H1 (cell line): ENCODE measurements around the gene ABL1. TPM values are rescaled to one million over a fixed set of nuclear protein-coding genes. Genes with fewer than 3 reads are reported as not detected.

ENCODE experiments used
- CTCF ChIA-PET: fragments of 300-600 bp; sonication (Branson Sonifier 250); formaldehyde crosslinking; loops from one replicate; lab custom pipeline; 2021; ENCODE audit not compliant: partially characterized antibody; lab: Charles Lee
- POLR2A ChIA-PET: fragments of 300-600 bp; sonication (Branson Sonifier 250); formaldehyde crosslinking; loops from one replicate; lab custom pipeline; 2021; ENCODE audit warnings: inconsistent platforms; ENCODE audit not compliant: partially characterized antibody; lab: Charles Lee
- DNase-seq, 2 experiments: peaks; one replicate each; pipeline versions ENCODE4 v3.0.0 to v3.0.0-alpha.2; 2010 to 2022; ENCODE audit warnings: low spot score in 2 of 2, low read depth in 1 of 2, mixed read lengths in 1 of 2
- FAIRE-seq: peaks from 2 replicates; lab custom pipeline; 2011; peaks lifted over from hg19 to GRCh38; lab: Jason Lieb, UNC
- H2AFZ ChIP-seq: 2 replicates; pipeline ENCODE4 v1.8.1; 2012; ENCODE audit warnings: low read length, inconsistent platforms
- H2AK5ac ChIP-seq: 2 replicates; pipeline ENCODE4 v1.6.1; 2013; ENCODE audit warnings: low read depth, low read length
- H2BK120ac ChIP-seq: replicated peaks from 2 replicates; pipeline ENCODE3; 2013; ENCODE audit warnings: low read depth, low read length, inconsistent platforms
- H2BK12ac ChIP-seq: 2 replicates; pipeline ENCODE4 v1.6.1; 2013; ENCODE audit warnings: low read depth, low read length
- H2BK15ac ChIP-seq: 2 replicates; pipeline ENCODE4 v1.6.1; 2013; ENCODE audit warnings: low read length
- H2BK20ac ChIP-seq: 2 replicates; pipeline ENCODE4 v1.6.1; 2013; ENCODE audit warnings: low read length
- H2BK5ac ChIP-seq: 2 replicates; pipeline ENCODE4 v1.6.1; 2013; ENCODE audit warnings: low read depth, low read length
- H3K14ac ChIP-seq: 2 replicates; pipeline ENCODE4 v1.6.1; 2013; ENCODE audit warnings: inconsistent platforms; ENCODE audit not compliant: insufficient read length
- H3K18ac ChIP-seq: 2 replicates; pipeline ENCODE4 v1.6.1; 2013; ENCODE audit warnings: low read length; ENCODE audit errors: extremely low read depth
- H3K23ac ChIP-seq: 2 replicates; pipeline ENCODE4 v1.6.1; 2013; ENCODE audit warnings: inconsistent platforms; ENCODE audit not compliant: insufficient read length
- H3K23me2 ChIP-seq: 2 replicates; pipeline ENCODE4 v1.6.1; 2013; ENCODE audit warnings: low read depth, low read length
- H3K27ac ChIP-seq: 2 replicates; pipeline ENCODE4 v1.6.1; 2011; ENCODE audit warnings: low read depth, low read length, inconsistent platforms
- H3K27me3 ChIP-seq, 4 experiments: replicated peaks in 1 of 4; 1 replicate in 1 of 4; 2 replicates in 3 of 4; pipeline versions ENCODE4 v1.6.1 to v1.8.1; 2011 to 2013; ENCODE audit warnings: low read length in 3 of 4, mild to moderate bottlenecking in 3 of 4, inconsistent platforms in 2 of 4, mixed read lengths in 2 of 4, moderate library complexity in 1 of 4; ENCODE audit not compliant: control insufficient read depth in 3 of 4, insufficient read depth in 3 of 4; ENCODE audit errors: extremely low read depth in 1 of 4
- H3K36me3 ChIP-seq, 4 experiments: 2 replicates each; pipeline versions ENCODE4 v1.6.1 to v1.8.1; 2011 to 2013; ENCODE audit warnings: mild to moderate bottlenecking in 4 of 4, low read length in 3 of 4, moderate library complexity in 2 of 4, control low read depth in 1 of 4, inconsistent platforms in 1 of 4; ENCODE audit not compliant: insufficient read depth in 4 of 4, control insufficient read depth in 2 of 4
- H3K4ac ChIP-seq: replicated peaks from 2 replicates; pipeline ENCODE3; 2013; ENCODE audit warnings: low read length, low read depth, mixed read lengths, inconsistent platforms; ENCODE audit not compliant: insufficient read length
- H3K4me1 ChIP-seq, 4 experiments: replicated peaks in 1 of 4; 1 replicate in 1 of 4; 2 replicates in 3 of 4; pipeline versions ENCODE4 v1.6.1 to v1.8.1; 2011 to 2013; ENCODE audit warnings: low read length in 3 of 4, inconsistent platforms in 2 of 4, mixed read lengths in 1 of 4; ENCODE audit not compliant: insufficient read depth in 4 of 4, control insufficient read depth in 3 of 4
- H3K4me2 ChIP-seq, 2 experiments: 2 replicates each; pipeline versions ENCODE4 v1.6.1 to v1.8.1; 2011 to 2013; ENCODE audit warnings: low read depth in 2 of 2, low read length in 2 of 2, control low read depth in 1 of 2, inconsistent platforms in 1 of 2, mild to moderate bottlenecking in 1 of 2; ENCODE audit not compliant: insufficient read depth in 1 of 2
- H3K4me3 ChIP-seq, 4 experiments: fragments of 200-600, 300-600 bp in 1 of 4; sonication (generic), shearing (Covaris generic), sonication (Bioruptor Twin) in 1 of 4; 2 replicates each; pipeline versions ENCODE4 v1.5.1 to v1.8.1; 2011 to 2016; ENCODE audit warnings: low read length in 4 of 4, low read depth in 3 of 4, control low read depth in 2 of 4, inconsistent platforms in 2 of 4, mild to moderate bottlenecking in 2 of 4, mixed read lengths in 1 of 4, moderate library complexity in 1 of 4; ENCODE audit not compliant: insufficient read depth in 2 of 4; ENCODE audit errors: extremely low read depth in 1 of 4
- H3K56ac ChIP-seq: replicated peaks from 2 replicates; pipeline ENCODE3; 2013; ENCODE audit warnings: low read depth, mild to moderate bottlenecking, mixed read lengths, low read length, inconsistent platforms; ENCODE audit not compliant: insufficient read length
- H3K79me1 ChIP-seq: 2 replicates; pipeline ENCODE4 v1.6.1; 2013; ENCODE audit warnings: low read depth, low read length, control low read depth
- H3K79me2 ChIP-seq, 2 experiments: 2 replicates each; pipeline versions ENCODE4 v1.6.1 to v1.8.1; 2012 to 2013; ENCODE audit warnings: low read length in 2 of 2, mild to moderate bottlenecking in 2 of 2, inconsistent platforms in 1 of 2; ENCODE audit not compliant: insufficient read depth in 2 of 2, control insufficient read depth in 1 of 2
- H3K9ac ChIP-seq, 4 experiments: replicated peaks in 1 of 4; 1 replicate in 1 of 4; 2 replicates in 3 of 4; pipeline versions ENCODE4 v1.6.1 to v1.8.1; 2011 to 2013; ENCODE audit warnings: low read depth in 3 of 4, low read length in 3 of 4, control low read depth in 2 of 4, mild to moderate bottlenecking in 2 of 4, moderate library complexity in 2 of 4, inconsistent platforms in 1 of 4; ENCODE audit errors: extremely low read depth in 1 of 4
- H3K9me3 ChIP-seq, 2 experiments: 2 replicates each; pipeline versions ENCODE4 v1.6.1 to v1.8.1; 2012 to 2013; ENCODE audit warnings: mild to moderate bottlenecking in 2 of 2, moderate library complexity in 2 of 2, control low read depth in 1 of 2, inconsistent platforms in 1 of 2, low read depth in 1 of 2, low read length in 1 of 2, mixed read lengths in 1 of 2; ENCODE audit not compliant: insufficient read depth in 2 of 2
- H4K20me1 ChIP-seq, 2 experiments: replicated peaks in 1 of 2; 2 replicates each; pipeline versions ENCODE3 to v1.8.1; 2011 to 2013; ENCODE audit warnings: inconsistent platforms in 2 of 2, low read length in 2 of 2, mild to moderate bottlenecking in 1 of 2; ENCODE audit not compliant: insufficient read depth in 2 of 2, control insufficient read depth in 1 of 2
- H4K5ac ChIP-seq: 2 replicates; pipeline ENCODE4 v1.6.1; 2013; ENCODE audit warnings: low read length, low read depth, mixed read lengths, inconsistent platforms; ENCODE audit not compliant: insufficient read length
- H4K8ac ChIP-seq: 2 replicates; pipeline ENCODE4 v1.8.0; 2013; ENCODE audit warnings: mild to moderate bottlenecking, moderate library complexity, low read length, inconsistent platforms; ENCODE audit not compliant: insufficient read depth; ENCODE audit errors: extremely low read depth
- H4K91ac ChIP-seq: replicated peaks from 2 replicates; pipeline ENCODE3; 2013; ENCODE audit warnings: low read length, mixed read lengths, inconsistent platforms; ENCODE audit not compliant: insufficient read length
- HDAC6 ChIP-seq: IDR thresholded peaks from one replicate; pipeline ENCODE4 v1.7.1; 2012; ENCODE audit warnings: low read depth, mild to moderate bottlenecking, inconsistent platforms, low read length, moderate library complexity
- POLR2A ChIP-seq, 2 experiments: IDR thresholded peaks; 1 replicate in 1 of 2; 2 replicates in 1 of 2; pipeline ENCODE4 v1.6.1; 2011; ENCODE audit warnings: low read depth in 2 of 2, low read length in 2 of 2, mild to moderate bottlenecking in 2 of 2; ENCODE audit errors: control extremely low read depth in 1 of 2
- WGBS, 2 experiments: shearing (Covaris generic) in 1 of 2; methylation state at CpG; one replicate each; pipeline versions ENCODE4 v1.1.6 to v1.1.7; 2013 to 2015; ENCODE audit warnings: low lambda C conversion rate in 2 of 2, mixed read lengths in 2 of 2, inconsistent platforms in 1 of 2, low coverage in 1 of 2, missing lambda C conversion rate in 1 of 2; ENCODE audit not compliant: insufficient replicate concordance in 2 of 2, insufficient coverage in 1 of 2, insufficient read length in 1 of 2; ENCODE audit errors: extremely low coverage in 1 of 2, missing lambda C conversion rate in 1 of 2; 5-methylcytosine and 5-hydroxymethylcytosine counted together
- polyA plus RNA-seq, 7 experiments: library from polyadenylated mRNA; depleted of rRNA in 3 of 7; stranded (reverse) in 5 of 7; unstranded in 2 of 7; fragments of >200 nt in 5 of 7; fragments of 200-250 nt in 2 of 7; gene quantifications; 1 replicate in 5 of 7; 2 replicates in 1 of 7; 4 replicates in 1 of 7; pipeline versions ENCODE4 v1.2.1 to v1.2.3, GENCODE V29; 2011 to 2013; ENCODE audit warnings: missing spikeins in 2 of 7, mixed read lengths in 2 of 7
- total RNA-seq: library from RNA; stranded (reverse); fragmentation: NEBNext Ultra II Directional; extraction: Animal tissue kit (Norgen Biotek cat#: 25700); gene quantifications from 2 replicates; pipeline ENCODE4 v1.2.1, GENCODE V29; 2021

Gene ABL1
- total and polyA plus RNA-seq, 2 of the 8 experiments (the other 6 are each of a cell fraction or from before 2014, with no cell fraction given) = 35.3 to 104 TPM

- Histone ChIP-seq H3K79me1 (0 out of 2 replicates have a peak, but pooled peaks cover 3% of the 10 kb centered on the region), H3K27ac (no peak overlapping the region), H3K36me3 (peaks cover 36 to 77% (median 64%) of the 10 kb centered on the region in 4 experiments), H4K91ac (no peak overlapping the region), H3K4me1 (no peaks in the 10 kb centered on the region), H3K23ac (no peak overlapping the region), H4K8ac (no peak overlapping the region), H3K4me2 (no peak overlapping the region), H3K4me3 (no peak overlapping the region), H3K23me2 (no peaks in the 10 kb centered on the region), H3K9ac (no peak overlapping the region), H3K27me3 (no peaks in the 10 kb centered on the region), H4K5ac (no peak overlapping the region), H2BK120ac (no peak overlapping the region), H2BK12ac (no peak overlapping the region), H3K14ac (no peak overlapping the region)
- TF ChIP-seq HDAC6 = no peak
- no peak for TF ChIP-seq POLR2A (IDR thresholded peaks at IDR 0.05; ENCODE audit: control extremely low read depth in 1 of 2, low read depth in 2 of 2, low read length in 2 of 2)
- TF ChIP-seq, all 59 proteins: peak for 0
- Histone ChIP-seq H3K9me3 (no peaks in the 10 kb centered on the region), H2AK5ac (no peak overlapping the region), H2AFZ (no peak overlapping the region), H4K20me1 (peaks cover 1 to 12% of the 10 kb centered on the region in 2 experiments), H2BK5ac (no peak overlapping the region), H2BK20ac (no peak overlapping the region), H3K18ac (no peak overlapping the region), H3K56ac (no peak overlapping the region), H3K79me2 (no peaks in the 10 kb centered on the region), H3K4ac (no peak overlapping the region), H2BK15ac (no peak overlapping the region)
- CTCF ChIA-PET = interaction anchor here (1.0 to 2.4 kb wide), 5 partner anchors 8 to 181 kb away, joined by 3 to 21 read pairs (median 5); no protein-coding TSS in a partner anchor
- POLR2A ChIA-PET = no interaction called here
- FAIRE-seq (no peak), DNase-seq (no peak)
- WGBS, 2 experiments = 91% methylated on average over 9 of the region's 9 CpGs; no CpG with 5 or more reads in 1 of the 2 experiments
Observed at GRCh38 chr9:130879863-130880411, 44.9 kb downstream of the ABL1 start.
